A549 treated with dexamethasone at 1 μM for 4 hours (cell line): ENCODE measurements around the gene SYMPK. TPM values are rescaled to one million over a fixed set of nuclear protein-coding genes. Genes with fewer than 3 reads are reported as not detected.

Source experiments
- total RNA-seq: library from RNA; stranded (reverse); fragments of 200-300 nt; extraction: Qiagen RNA extraction; gene quantifications from 5 replicates; pipeline ENCODE4 v1.2.3, GENCODE V29; 2022

The SYMPK gene
- 44.8 to 77.4 TPM (median 74.5 TPM) in 5 replicates for total RNA-seq

GRCh38 chr19:45862564-45863334, at the start of gene SYMPK:
Gene SYMPK (minus strand): TSS chr19:45863147. CDS start chr19:45854495, 8,652 bp downstream.

GRCh38 chr19:45901912-45902650, 39.1 kb upstream of the SYMPK start, which contains the start of gene MYPOP:
Gene MYPOP (minus strand): TSS chr19:45902613. CDS start chr19:45901773, 840 bp downstream.

GRCh38 chr19:45885556-45886426, 22.8 kb upstream of the SYMPK start, which contains the start of gene IRF2BP1:
Gene IRF2BP1 (minus strand): TSS chr19:45886141. CDS start chr19:45885774, 367 bp downstream.

GRCh38 chr19:45863840-45864628, 1.1 kb upstream of the SYMPK start, which contains the start of gene FOXA3:
Gene FOXA3 (plus strand): TSS chr19:45864326. CDS start chr19:45864457, 131 bp downstream.

GRCh38 chr19:45814851-45815480, 48.0 kb downstream of the SYMPK start, which contains the start of gene RSPH6A:
Gene RSPH6A (minus strand): TSS chr19:45815308. CDS start chr19:45815176, 132 bp downstream.

GRCh38 chr19:45792470-45793177, 70.3 kb downstream of the SYMPK start, which contains the start of gene DMWD:
Gene DMWD (minus strand): TSS chr19:45792845. CDS start chr19:45792756, 89 bp downstream.

GRCh38 chr19:45782162-45782691, 80.7 kb downstream of the SYMPK start, which contains the start of gene DMPK:
Gene DMPK (minus strand): TSS chr19:45782490. CDS start chr19:45782352, 138 bp downstream.

GRCh38 chr19:45768984-45769782, 93.8 kb downstream of the SYMPK start, which contains the start of gene SIX5:
Gene SIX5 (minus strand): TSS chr19:45769252. CDS start chr19:45768844, 408 bp downstream.

Other genes starting within 250 kb of the SYMPK start
- gene EML2, start 223.8 kb downstream of the SYMPK start, total RNA-seq, result 19.7 to 25.5 TPM (median 24.2 TPM) in 5 replicates
- gene GIPR, start 194.9 kb downstream of the SYMPK start, total RNA-seq, result 1.4 to 4.1 TPM (median 2.4 TPM) in 5 replicates
- gene SNRPD2, start 171.2 kb downstream of the SYMPK start, total RNA-seq, result 660 to 1,062 TPM (median 681 TPM) in 5 replicates
- gene QPCTL, start 170.5 kb downstream of the SYMPK start, total RNA-seq, result 7.4 to 8.9 TPM (median 8.4 TPM) in 5 replicates
- 7.0 to 12.9 TPM (median 10.9 TPM) in 5 replicates for gene FBXO46, start 132.3 kb downstream of the SYMPK start, total RNA-seq
- gene MEIOSIN, start 129.7 kb downstream of the SYMPK start, total RNA-seq, result 0.02 to 0.09 TPM (median 0.05 TPM) in 5 replicates
- 13.3 to 26.4 TPM (median 25.2 TPM) in 5 replicates for gene SIX5, start 93.9 kb downstream of the SYMPK start, total RNA-seq
- gene DMPK, start 80.7 kb downstream of the SYMPK start, total RNA-seq, result 24.2 to 45.1 TPM (median 38.9 TPM) in 5 replicates
- gene DMWD, start 70.3 kb downstream of the SYMPK start, total RNA-seq, result 16.2 to 37.1 TPM (median 33.7 TPM) in 5 replicates
- 0.04 TPM in 2 of 5 replicates, not detected in the others for gene RSPH6A, start 47.8 kb downstream of the SYMPK start, total RNA-seq
- 0.51 to 0.93 TPM (median 0.73 TPM) in 5 replicates for gene FOXA3, start 1.2 kb upstream of the SYMPK start, total RNA-seq
- 20.8 to 37.5 TPM (median 33.3 TPM) in 5 replicates for gene IRF2BP1, start 23.0 kb upstream of the SYMPK start, total RNA-seq
- 5.6 to 10.4 TPM (median 9.7 TPM) in 5 replicates for gene MYPOP, start 39.5 kb upstream of the SYMPK start, total RNA-seq
- gene NANOS2, start 51.6 kb upstream of the SYMPK start, total RNA-seq, result 0.07 TPM in 1 of 5 replicates, not detected in the others
- gene NOVA2, start 110.7 kb upstream of the SYMPK start, total RNA-seq, result 1.0 to 1.7 TPM (median 1.3 TPM) in 5 replicates
- 3.4 to 5.8 TPM (median 5.7 TPM) in 5 replicates for gene CCDC61, start 132.3 kb upstream of the SYMPK start, total RNA-seq
- gene PGLYRP1, start 159.9 kb upstream of the SYMPK start, total RNA-seq, result not detected in 5 replicates
- 0.16 to 0.52 TPM (median 0.47 TPM) in 5 replicates for gene IGFL4, start 177.9 kb upstream of the SYMPK start, total RNA-seq